IMR-90 (cell line): ENCODE data around the gene NFASC. TPM values are rescaled to one million over a fixed set of nuclear protein-coding genes. Genes with fewer than 3 reads are reported as not detected.

Source experiments
- ATAC-seq: fragments of 200-7000 bp; cut with Tn5 transposase; 2 replicates; pipeline ENCODE4 v1.9.1; 2020; ENCODE audit warnings: low read depth, mild to moderate bottlenecking, moderate library complexity
- BruUV-seq: library from RNA; stranded (reverse); fragments of 400-500 nt; replicated peaks from 2 replicates; lab custom pipeline; 2021; lab: Mats Ljungman, UMichigan
- CTCF ChIA-PET: fragments of 300-600 bp; formaldehyde crosslinking; extraction: SDS; loops from one replicate; lab custom pipeline; 2021; ENCODE audit warnings: antibody characterized with exemption; lab: Yijun Ruan, JAX
- POLR2A ChIA-PET: fragments of 300-600 bp; sonication (Branson Sonifier 250); formaldehyde crosslinking; loops from one replicate; lab custom pipeline; 2022; ENCODE audit warnings: antibody characterized with exemption; ENCODE audit not compliant: unreplicated experiment; lab: Charles Lee
- DNase-seq: peaks from one replicate; pipeline ENCODE4 v3.0.0; 2013
- H2AFZ ChIP-seq: replicated peaks from 2 replicates; pipeline ENCODE3; 2013; ENCODE audit warnings: low read length, mild to moderate bottlenecking; ENCODE audit not compliant: poor library complexity
- H2AK5ac ChIP-seq: 2 replicates; pipeline ENCODE4 v1.6.1; 2013; ENCODE audit warnings: low read depth, low read length, inconsistent platforms
- H2AK9ac ChIP-seq: replicated peaks from 2 replicates; pipeline ENCODE3; 2013; ENCODE audit warnings: mild to moderate bottlenecking, low read depth, low read length, moderate library complexity; ENCODE audit not compliant: poor library complexity
- H2BK120ac ChIP-seq: 2 replicates; pipeline ENCODE4 v1.6.1; 2013; ENCODE audit warnings: low read depth, low read length, inconsistent platforms
- H2BK15ac ChIP-seq: 3 replicates; pipeline ENCODE4 v1.6.1; 2013; ENCODE audit warnings: low read depth, low read length, inconsistent platforms
- H2BK20ac ChIP-seq: 2 replicates; pipeline ENCODE4 v1.6.1; 2013; ENCODE audit warnings: low read depth, mild to moderate bottlenecking, inconsistent platforms, low read length, moderate library complexity
- H2BK5ac ChIP-seq: 2 replicates; pipeline ENCODE4 v1.6.1; 2013; ENCODE audit warnings: mild to moderate bottlenecking, low read depth, low read length, inconsistent platforms; ENCODE audit not compliant: poor library complexity, severe bottlenecking
- H3K14ac ChIP-seq: replicated peaks from 2 replicates; pipeline ENCODE4 v1.6.1; 2013; ENCODE audit warnings: low read depth, low read length, inconsistent platforms
- H3K18ac ChIP-seq: 2 replicates; pipeline ENCODE4 v1.6.1; 2013; ENCODE audit warnings: low read depth, low read length, control low read depth
- H3K23ac ChIP-seq: 2 replicates; pipeline ENCODE4 v1.6.1; 2013; ENCODE audit warnings: low read depth, low read length, inconsistent platforms
- H3K27ac ChIP-seq: 2 replicates; pipeline ENCODE4 v1.5.1; 2013; ENCODE audit warnings: mild to moderate bottlenecking, control low read depth, low read length; ENCODE audit not compliant: insufficient read depth
- H3K27me3 ChIP-seq: 2 replicates; pipeline ENCODE4 v1.6.1; 2013; ENCODE audit warnings: low read length; ENCODE audit not compliant: control insufficient read depth, insufficient read depth
- H3K36me3 ChIP-seq: 2 replicates; pipeline ENCODE4 v1.6.1; 2013; ENCODE audit warnings: low read length, mixed read lengths; ENCODE audit not compliant: control insufficient read depth, insufficient read depth
- H3K4ac ChIP-seq: 2 replicates; pipeline ENCODE4 v1.6.1; 2013; ENCODE audit warnings: low read depth, low read length, inconsistent platforms
- H3K4me1 ChIP-seq: 2 replicates; pipeline ENCODE4 v1.6.1; 2013; ENCODE audit warnings: low read length, mixed read lengths; ENCODE audit not compliant: control insufficient read depth, insufficient read depth
- H3K4me2 ChIP-seq: 2 replicates; pipeline ENCODE4 v1.6.1; 2013; ENCODE audit warnings: low read depth, mild to moderate bottlenecking, control low read depth, low read length, moderate library complexity
- H3K4me3 ChIP-seq: 2 replicates; pipeline ENCODE4 v1.5.1; 2013; ENCODE audit warnings: low read depth, mild to moderate bottlenecking, control low read depth, low read length, moderate library complexity; ENCODE audit not compliant: insufficient read depth
- H3K56ac ChIP-seq: 2 replicates; pipeline ENCODE4 v1.6.1; 2013; ENCODE audit warnings: low read length, inconsistent platforms; ENCODE audit not compliant: insufficient read depth; ENCODE audit errors: extremely low read depth
- H3K79me1 ChIP-seq, 2 experiments: 2 replicates each; pipeline ENCODE4 v1.6.1; 2013; ENCODE audit warnings: low read length in 2 of 2, inconsistent platforms in 1 of 2, low read depth in 1 of 2
- H3K9ac ChIP-seq: 2 replicates; pipeline ENCODE4 v1.6.1; 2013; ENCODE audit warnings: low read depth, low read length, control low read depth
- H3K9me1 ChIP-seq: 2 replicates; pipeline ENCODE4 v1.6.1; 2013; ENCODE audit warnings: low read length, inconsistent platforms; ENCODE audit not compliant: insufficient read depth
- H3K9me3 ChIP-seq: 2 replicates; pipeline ENCODE4 v1.6.1; 2013; ENCODE audit warnings: low read length; ENCODE audit not compliant: control insufficient read depth, insufficient read depth
- H4K20me1 ChIP-seq: 2 replicates; pipeline ENCODE4 v1.6.1; 2013; ENCODE audit warnings: low read length, inconsistent platforms; ENCODE audit not compliant: insufficient read depth
- H4K5ac ChIP-seq: 2 replicates; pipeline ENCODE4 v1.6.1; 2013; ENCODE audit warnings: mild to moderate bottlenecking, low read depth, low read length, control low read depth
- H4K8ac ChIP-seq, 2 experiments: 2 replicates each; pipeline ENCODE4 v1.6.1; 2013; ENCODE audit warnings: low read depth in 2 of 2, low read length in 2 of 2, control low read depth in 1 of 2, inconsistent platforms in 1 of 2
- H4K91ac ChIP-seq: 2 replicates; pipeline ENCODE4 v1.6.1; 2013; ENCODE audit warnings: low read depth, low read length, inconsistent platforms; ENCODE audit not compliant: insufficient read depth
- BHLHE40 ChIP-seq: fragments of 150-350 bp; IDR thresholded peaks from 2 replicates; pipeline ENCODE4 v1.6.1; 2016; ENCODE audit warnings: mild to moderate bottlenecking, low read depth, low read length
- WGBS, 2 experiments: methylation state at CpG; one replicate each; pipeline versions ENCODE4 v1.1.5 to v1.1.7; 2013; ENCODE audit warnings: missing lambda C conversion rate in 2 of 2; ENCODE audit not compliant: insufficient read length in 1 of 2; ENCODE audit errors: extremely low coverage in 2 of 2; 5-methylcytosine and 5-hydroxymethylcytosine counted together
- dilution Hi-C: fragments of 300-500 bp; cut with HindIII; formaldehyde crosslinking; loops from one replicate; pipeline ENCODE4 v1.14.3; 2018; ENCODE audit warnings: low sequenced_read_pairs; ENCODE audit not compliant: unreplicated experiment
- in situ Hi-C: fragments of 300-500 bp; cut with MboI; formaldehyde crosslinking; loops from 3 replicates; pipeline ENCODE4 v1.14.3; 2019; ENCODE audit warnings: low sequenced_read_pairs, inconsistent platforms, mixed read lengths
- intact Hi-C: fragments of 100-400 bp; cut with micrococcal nuclease; formaldehyde crosslinking; loops from 2 replicates; pipeline ENCODE4 v1.10.0; 2022
- polyA plus RNA-seq, 3 experiments: library from polyadenylated mRNA; depleted of rRNA; stranded (reverse); fragments of >200 nt; gene quantifications; 2 replicates each; pipeline ENCODE4 v1.2.3, GENCODE V29; 2012; ENCODE audit warnings: low replicate concordance in 1 of 3
- total RNA-seq: library from RNA; depleted of rRNA; stranded (reverse); fragments of >200 nt; gene quantifications from 2 replicates; pipeline ENCODE4 v1.2.3, GENCODE V29; 2012

NFASC gene
- total and polyA plus RNA-seq, 2 of the 4 experiments (the other 2 are of a cell fraction) = 0.18 to 0.79 TPM

DNA sequence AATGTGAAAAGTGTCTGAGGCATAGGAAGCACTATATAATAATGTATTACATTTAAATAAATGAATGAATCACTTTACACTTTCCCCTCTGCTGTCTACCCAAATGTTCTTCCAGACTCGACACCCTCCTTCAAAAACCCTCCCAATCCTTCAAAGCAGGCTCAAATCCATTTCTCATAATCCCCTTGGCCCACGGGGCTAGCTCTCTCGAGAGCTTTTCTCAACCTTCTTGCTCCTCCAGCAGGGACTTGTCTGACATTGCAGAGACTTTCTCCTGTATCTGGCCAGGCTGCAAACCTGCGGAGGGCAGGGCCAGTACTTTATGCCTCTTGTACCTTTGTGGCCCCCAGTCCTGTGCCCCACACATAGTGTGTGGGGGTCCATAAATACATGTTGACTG lies 158.3 kb downstream of the NFASC start:
- intact Hi-C loops = no loop called here
- in situ Hi-C loops = no loop called here
- no peak for ATAC-seq

More for the DNA sequence above, 158.3 kb downstream of the NFASC start:
- no TSS peak for BruUV-seq
- TF ChIP-seq BHLHE40 = no peak
- H3K4me1 ChIP-seq = no peaks in the 10 kb centered on the region
- H3K9ac ChIP-seq = no peak overlapping the region
- POLR2A ChIA-PET = no interaction called here
- H4K5ac ChIP-seq = no peak overlapping the region
- H2BK20ac ChIP-seq = no peak overlapping the region
- no peak overlapping the region for H3K18ac ChIP-seq
- dilution Hi-C loops = no loop called here
- H3K9me3 ChIP-seq = no peaks in the 10 kb centered on the region
- H3K27ac ChIP-seq = no peak overlapping the region
- H4K91ac ChIP-seq = no peak overlapping the region
- no peak overlapping the region for H3K56ac ChIP-seq
- CTCF ChIA-PET = no interaction called here
- H3K79me1 ChIP-seq = no peaks in the 10 kb centered on the region
- no peak overlapping the region for H2AK9ac ChIP-seq
- H3K4ac ChIP-seq = no peak overlapping the region
- WGBS, 2 experiments = 83% methylated on average over 1 of the region's 4 CpGs; no CpG with 5 or more reads in 1 of the 2 experiments
- no peak overlapping the region for H2BK15ac ChIP-seq
- H4K8ac ChIP-seq = no peak overlapping the region
- no peak overlapping the region for H3K14ac ChIP-seq
- H2BK5ac ChIP-seq = no peak overlapping the region
- H2AFZ ChIP-seq = no peak overlapping the region
- DNase-seq = no peak
- H3K23ac ChIP-seq = no peak overlapping the region
- H3K4me2 ChIP-seq = no peak overlapping the region
- H3K36me3 ChIP-seq = no peaks in the 10 kb centered on the region
- no peak overlapping the region for H2AK5ac ChIP-seq
- H3K27me3 ChIP-seq = peaks cover 45% of the 10 kb centered on the region
- H3K9me1 ChIP-seq = no peaks in the 10 kb centered on the region
- H4K20me1 ChIP-seq = no peaks in the 10 kb centered on the region
- H3K4me3 ChIP-seq = no peak overlapping the region
- no peak overlapping the region for H2BK120ac ChIP-seq
